ENCODE data around the gene CGB1. TPM values are rescaled to one million over a fixed set of nuclear protein-coding genes. Genes with fewer than 3 reads are reported as not detected.

The CGB1 gene
- total RNA-seq, 1 experiment from 2014 or later = not detected

- Histone ChIP-seq H2BK120ac (ENCODE audit: low read depth, low read length, poor library complexity, severe bottlenecking) (no peak overlapping the region), H3T11ph (ENCODE audit: low read length) (no peak overlapping the region), H3K79me2 (ENCODE audit: insufficient read depth, low read length) (no peaks in the 10 kb centered on the region), H4K8ac (replicated peaks; ENCODE audit: insufficient read length, low read depth, low read length) (no peak overlapping the region), H2BK12ac (ENCODE audit: insufficient read length, low read depth, low read length) (no peak overlapping the region), H4K91ac (ENCODE audit: insufficient read length, low read depth, low read length) (no peak overlapping the region), H3K56ac (ENCODE audit: insufficient read length, low read depth, low read length) (no peak overlapping the region), H3K4ac (ENCODE audit: low read depth, low read length) (no peak overlapping the region), H3K9me3 (ENCODE audit: control insufficient read depth, low read depth, low read length) (no peaks in the 10 kb centered on the region), H3K9ac (ENCODE audit: extremely low read depth, insufficient read length, low read length) (no peak overlapping the region), H3K23ac (ENCODE audit: insufficient read length, low read depth, low read length) (no peak overlapping the region), H3K4me1 (ENCODE audit: insufficient read depth, low read length) (no peaks in the 10 kb centered on the region), H3K14ac (ENCODE audit: insufficient read depth, low read length) (no peak overlapping the region), H3K4me2 (ENCODE audit: insufficient read depth, insufficient read length, low read length) (no peak overlapping the region), H2AFZ (ENCODE audit: low read length) (no peak overlapping the region), H3K18ac (ENCODE audit: insufficient read length, low read depth, low read length) (no peak overlapping the region), H3K27ac (ENCODE audit: insufficient read length, low read depth, low read length) (no peak overlapping the region), H2BK20ac (ENCODE audit: low read depth, low read length, poor library complexity, severe bottlenecking) (no peak overlapping the region), H4K5ac (ENCODE audit: insufficient read length, low read depth, low read length) (no peak overlapping the region), H3K23me2 (ENCODE audit: insufficient read length, low read depth, low read length, poor library complexity, severe bottlenecking) (peaks cover 10% of the 10 kb centered on the region), H4K20me1 (ENCODE audit: control insufficient read depth, insufficient read depth, insufficient read length) (no peaks in the 10 kb centered on the region), H2AK5ac (ENCODE audit: insufficient read length, low read length) (no peak overlapping the region), H3K79me1 (ENCODE audit: insufficient read depth, low read depth, low read length, poor library complexity, severe bottlenecking) (no peaks in the 10 kb centered on the region), H2BK5ac (ENCODE audit: insufficient read length, low read length) (no peak overlapping the region), H3K27me3 (ENCODE audit: insufficient read depth, low read length) (peaks cover 15% of the 10 kb centered on the region; the same call in 1 of the 2 replicates), H2BK15ac (ENCODE audit: low read depth, low read length) (no peak overlapping the region)
- peaks cover 27 to 33% of the 10 kb centered on the region in 2 experiments for H3K4me1 Mint-ChIP-seq
- no CpG with 5 or more reads among the region's 9 CpGs for WGBS (ENCODE audit: extremely low coverage, insufficient read length, low lambda C conversion rate)
- H3K27me3 Mint-ChIP-seq (ENCODE audit: low read depth) = peaks cover 81% of the 10 kb centered on the region
- H3K27ac Mint-ChIP-seq = no peak overlapping the region
- H3K4me3 Mint-ChIP-seq = no peak overlapping the region
- no peak for TF ChIP-seq CTCF (conservative IDR thresholded peaks at IDR 0.05)
- DNase-seq = no peak
- H3K36me3 Mint-ChIP-seq (ENCODE audit: insufficient read depth in 1 of 3, low read depth in 3 of 3) = no peaks in the 10 kb centered on the region; a peak in 1 of 7 replicates
- H3K9me3 Mint-ChIP-seq = peaks cover 0 to 2% of the 10 kb centered on the region in 2 experiments; a peak in 1 of 5 replicates
These were observed 22.4 kb upstream of the CGB1 start for GRCh38 chr19:49059053-49059452.

Measured in H9 (cell line).